Measurements from ENCODE around the gene TRMT44.
"Not testable (repeated sequence)": the region's sequence is repeated elsewhere in the genome, so short reads cannot be mapped to it uniquely, and the experiment has no call there.

TRMT44 gene

DNA sequence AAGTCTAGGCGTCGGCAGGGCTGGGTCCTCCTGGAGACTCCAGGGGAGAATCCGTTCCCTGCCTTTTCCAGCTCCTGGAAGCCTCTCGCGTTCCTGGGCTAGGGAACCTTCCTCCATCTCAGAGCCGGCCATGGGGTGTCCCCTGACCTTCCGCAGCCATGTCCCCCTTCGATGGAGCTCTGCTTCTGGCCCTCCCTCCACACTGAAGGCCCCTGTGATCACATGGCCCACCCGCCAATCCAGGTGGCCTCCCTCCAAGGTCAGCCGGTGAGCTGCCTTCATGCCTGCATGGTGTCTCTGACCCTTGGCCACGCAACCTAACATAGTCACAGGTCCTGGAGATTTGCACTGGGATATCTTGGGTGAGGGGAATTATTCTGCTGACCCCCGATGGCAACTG is 69.6 kb downstream of the TRMT44 start:
- TF ChIP-seq POLR2AphosphoS5 (IDR thresholded peaks at IDR 0.05; ENCODE audit: borderline replicate concordance, low read depth, low read length) (no peak), EZH2 (IDR thresholded peaks at IDR 0.05) (no peak), FOXP2 (optimal IDR thresholded peaks at IDR 0.05; ENCODE audit: control extremely low read depth, extremely low read length, insufficient read depth) (no peak)
- Histone ChIP-seq H3K9me3 (ENCODE audit: low read depth, low read length) (no peaks in the 10 kb centered on the region), H3K9ac (ENCODE audit: insufficient read length) (no peak overlapping the region), H3K36me3 (ENCODE audit: insufficient read depth, low read length) (no peaks in the 10 kb centered on the region), H3K27ac (no peak overlapping the region), H3K4me3 (no peak overlapping the region)
- no peak for DNase-seq (ENCODE audit: low read depth, low spot score)

- no peaks in the 10 kb centered on the region for H3K36me3 ChIP-seq (ENCODE audit: insufficient read depth, low read length)
- H3K9ac ChIP-seq (ENCODE audit: insufficient read length): no peak overlapping the region
- no peak overlapping the region for H3K4me3 ChIP-seq
- no peaks in the 10 kb centered on the region for H3K9me3 ChIP-seq (ENCODE audit: low read depth, low read length)
- no peak overlapping the region for H3K27ac ChIP-seq
- TF ChIP-seq FOXP2 (optimal IDR thresholded peaks at IDR 0.05; ENCODE audit: control extremely low read depth, extremely low read length, insufficient read depth) (no peak), EZH2 (IDR thresholded peaks at IDR 0.05) (no peak)
- DNase-seq (ENCODE audit: low read depth, low spot score): no peak
Measured at GRCh38 chr4:8510611-8511285, 70.2 kb downstream of the TRMT44 start.

DNA sequence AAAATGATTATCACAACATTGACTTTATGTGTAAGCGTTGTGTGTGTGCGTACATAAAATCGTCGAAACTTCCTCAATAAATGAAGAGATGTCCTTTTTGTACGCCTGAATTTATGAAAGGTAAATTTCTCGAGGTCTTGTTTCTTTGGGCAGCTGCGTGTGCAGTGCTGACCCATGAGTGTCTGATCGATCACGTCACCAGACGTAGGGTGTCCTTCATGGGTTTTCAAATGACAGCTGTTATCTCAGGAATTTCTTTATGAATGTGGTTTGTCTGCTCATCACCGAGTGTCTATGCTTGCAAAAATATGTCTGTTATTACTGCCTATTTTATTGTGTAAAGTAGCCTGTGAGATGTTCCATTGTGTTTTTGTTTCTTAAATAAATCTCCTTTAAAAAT is 71.9 kb downstream of the TRMT44 start:
- TF ChIP-seq EZH2 (IDR thresholded peaks at IDR 0.05): no peak
- no peak for TF ChIP-seq FOXP2 (optimal IDR thresholded peaks at IDR 0.05; ENCODE audit: control extremely low read depth, extremely low read length, insufficient read depth)
- TF ChIP-seq POLR2AphosphoS5 (IDR thresholded peaks at IDR 0.05; ENCODE audit: borderline replicate concordance, low read depth, low read length): no peak
- no peaks in the 10 kb centered on the region for H3K36me3 ChIP-seq (ENCODE audit: insufficient read depth, low read length)

DNA sequence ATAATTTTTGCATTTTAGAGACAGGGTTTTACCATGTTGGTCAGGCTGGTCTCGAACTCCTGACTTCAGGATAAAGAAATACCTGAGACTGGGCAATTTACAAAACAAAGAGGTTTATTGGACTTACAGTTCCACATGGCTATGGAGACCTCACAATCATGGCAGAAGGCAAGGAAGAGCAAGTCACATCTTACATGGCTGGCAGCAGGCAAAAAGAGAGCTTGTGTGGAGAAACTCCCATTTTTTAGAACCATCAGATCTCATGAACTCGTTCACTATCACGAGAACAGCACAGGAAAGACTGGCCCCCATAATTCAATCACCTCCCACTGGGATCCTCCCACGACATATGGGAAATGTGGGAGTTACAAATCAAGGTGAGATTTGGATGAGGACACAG is 72.5 kb downstream of the TRMT44 start:
- not testable (repeated sequence) for H3K9me3 ChIP-seq (ENCODE audit: low read depth, low read length); DNase-seq (ENCODE audit: low read depth, low spot score); H3K9ac ChIP-seq (ENCODE audit: insufficient read length); H3K27ac ChIP-seq; H3K4me3 ChIP-seq; H3K36me3 ChIP-seq (ENCODE audit: insufficient read depth, low read length)

More for the DNA sequence above, 71.9 kb downstream of the TRMT44 start:
- H3K4me3 ChIP-seq: no peak overlapping the region
- H3K9me3 ChIP-seq (ENCODE audit: low read depth, low read length): no peaks in the 10 kb centered on the region
- H3K9ac ChIP-seq (ENCODE audit: insufficient read length): no peak overlapping the region
- H3K27ac ChIP-seq: no peak overlapping the region
- no peak for DNase-seq (ENCODE audit: low read depth, low spot score)

- DNase-seq (ENCODE audit: low read depth, low spot score): no peak
- no peak overlapping the region for H3K9ac ChIP-seq (ENCODE audit: insufficient read length)
- no peak overlapping the region for H3K27ac ChIP-seq
- no peaks in the 10 kb centered on the region for H3K9me3 ChIP-seq (ENCODE audit: low read depth, low read length)
- H3K4me3 ChIP-seq: no peak overlapping the region
- no peaks in the 10 kb centered on the region for H3K36me3 ChIP-seq (ENCODE audit: insufficient read depth, low read length)
- no peak for TF ChIP-seq FOXP2 (optimal IDR thresholded peaks at IDR 0.05; ENCODE audit: control extremely low read depth, extremely low read length, insufficient read depth)
- TF ChIP-seq EZH2 (IDR thresholded peaks at IDR 0.05): no peak
- no peak for TF ChIP-seq POLR2AphosphoS5 (IDR thresholded peaks at IDR 0.05; ENCODE audit: borderline replicate concordance, low read depth, low read length)
Measured at GRCh38 chr4:8513931-8514330, 73.4 kb downstream of the TRMT44 start.

GRCh38 chr4:8514391-8514790 is 73.8 kb downstream of the TRMT44 start:
- Histone ChIP-seq H3K9me3 (ENCODE audit: low read depth, low read length) (no peaks in the 10 kb centered on the region), H3K36me3 (ENCODE audit: insufficient read depth, low read length) (no peaks in the 10 kb centered on the region), H3K27ac (no peak overlapping the region), H3K9ac (ENCODE audit: insufficient read length) (no peak overlapping the region), H3K4me3 (no peak overlapping the region)
- TF ChIP-seq EZH2 (IDR thresholded peaks at IDR 0.05) (no peak), POLR2AphosphoS5 (IDR thresholded peaks at IDR 0.05; ENCODE audit: borderline replicate concordance, low read depth, low read length) (no peak), FOXP2 (optimal IDR thresholded peaks at IDR 0.05; ENCODE audit: control extremely low read depth, extremely low read length, insufficient read depth) (no peak)
- DNase-seq (ENCODE audit: low read depth, low spot score): no peak

DNA sequence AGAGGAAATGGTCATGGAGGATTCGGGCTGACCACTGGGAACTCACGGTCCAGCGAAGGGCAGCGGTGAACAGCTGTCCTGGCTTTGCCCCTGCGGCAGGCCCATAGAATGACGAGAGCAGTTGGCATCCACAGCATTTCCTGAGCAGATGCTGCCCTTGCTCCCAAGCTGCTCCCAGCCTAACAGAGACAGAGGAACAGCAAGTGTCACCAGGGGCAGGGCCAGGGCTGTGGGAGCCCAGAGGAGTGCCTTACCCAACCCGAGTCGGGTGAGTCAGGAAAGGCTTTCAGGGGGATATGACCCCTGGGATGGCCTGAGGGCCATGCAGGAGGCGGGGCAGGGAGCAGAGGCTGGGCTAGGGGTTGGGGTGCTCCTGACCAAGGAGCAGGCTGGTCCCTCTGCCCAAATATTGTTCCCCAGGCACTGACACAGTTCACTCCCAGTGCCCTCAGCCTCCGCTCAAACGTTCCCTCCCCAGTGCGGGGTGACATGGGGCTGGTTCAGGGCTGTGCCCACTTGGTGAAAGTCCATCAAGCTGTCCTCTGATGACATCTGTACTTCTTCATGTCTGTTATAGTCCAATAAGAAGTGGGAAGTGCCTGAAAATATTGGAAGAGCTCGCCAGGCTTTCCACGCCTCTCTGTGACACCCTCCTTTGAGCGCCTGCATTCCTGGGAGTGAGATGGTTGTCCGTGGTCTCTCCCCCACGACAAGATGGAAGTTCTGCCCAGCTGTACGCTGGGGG is 74.9 kb downstream of the TRMT44 start:
- Histone ChIP-seq H3K36me3 (ENCODE audit: insufficient read depth, low read length) (no peaks in the 10 kb centered on the region), H3K27ac (no peak overlapping the region), H3K4me3 (no peak overlapping the region), H3K9ac (ENCODE audit: insufficient read length) (no peak overlapping the region), H3K9me3 (ENCODE audit: low read depth, low read length) (no peaks in the 10 kb centered on the region)
- TF ChIP-seq POLR2AphosphoS5 (IDR thresholded peaks at IDR 0.05; ENCODE audit: borderline replicate concordance, low read depth, low read length) (no peak), FOXP2 (optimal IDR thresholded peaks at IDR 0.05; ENCODE audit: control extremely low read depth, extremely low read length, insufficient read depth) (no peak), EZH2 (IDR thresholded peaks at IDR 0.05) (no peak)
- DNase-seq (ENCODE audit: low read depth, low spot score): no peak

- H3K36me3 ChIP-seq (ENCODE audit: insufficient read depth, low read length): no peaks in the 10 kb centered on the region
- TF ChIP-seq POLR2AphosphoS5 (IDR thresholded peaks at IDR 0.05; ENCODE audit: borderline replicate concordance, low read depth, low read length) (no peak), EZH2 (IDR thresholded peaks at IDR 0.05) (no peak), FOXP2 (optimal IDR thresholded peaks at IDR 0.05; ENCODE audit: control extremely low read depth, extremely low read length, insufficient read depth) (no peak)
- no peaks in the 10 kb centered on the region for H3K9me3 ChIP-seq (ENCODE audit: low read depth, low read length)
- H3K9ac ChIP-seq (ENCODE audit: insufficient read length): no peak overlapping the region
- no peak overlapping the region for H3K27ac ChIP-seq
- no peak overlapping the region for H3K4me3 ChIP-seq
- DNase-seq (ENCODE audit: low read depth, low spot score): no peak
Measured at GRCh38 chr4:8516061-8516573, 75.5 kb downstream of the TRMT44 start.
